ENCODE data around the gene RNMT.
"Not testable (repeated sequence)": the region's sequence is repeated elsewhere in the genome, so short reads cannot be mapped to it uniquely, and the experiment has no call there.

RNMT gene

DNA sequence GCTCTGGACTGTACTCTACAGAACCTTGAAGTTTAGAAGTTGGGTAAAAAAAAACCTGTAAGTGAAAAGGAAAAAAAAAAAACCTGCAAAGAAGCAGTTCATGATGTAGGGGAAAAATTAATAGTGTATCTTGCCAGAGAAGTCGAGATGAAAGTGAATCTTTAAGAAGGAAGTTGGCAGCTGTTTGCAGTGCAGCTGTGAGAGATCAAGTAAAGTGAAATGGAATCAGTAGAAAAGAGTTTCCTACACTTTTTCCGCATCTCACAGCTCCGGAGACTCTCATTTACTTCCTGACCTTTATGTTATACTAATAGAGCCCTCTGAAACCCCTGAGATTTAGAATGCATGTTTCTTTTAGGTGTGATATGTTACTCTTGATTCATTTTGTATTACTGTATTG is 19.2 kb downstream of the RNMT start:
- DNase-seq: no peak

DNA sequence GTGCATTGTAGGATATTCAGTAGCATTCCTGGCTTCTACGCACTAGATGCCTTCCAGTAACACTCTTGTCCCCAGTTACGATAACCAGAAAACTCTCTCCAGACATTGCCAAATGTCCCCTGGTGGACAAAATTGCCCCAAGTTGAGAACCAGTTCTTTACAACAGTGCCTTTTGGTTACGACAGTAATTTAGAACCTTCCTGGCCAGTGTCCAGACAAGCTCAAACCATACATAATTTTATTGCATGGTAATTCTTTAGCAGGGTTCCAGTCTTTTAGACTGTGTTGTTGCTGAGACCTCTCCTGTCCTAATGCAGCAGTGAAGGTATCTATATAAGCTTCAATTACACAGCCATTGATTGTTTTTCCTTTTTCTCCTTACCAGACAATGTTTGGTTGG is 20.2 kb downstream of the RNMT start:
- no peak for DNase-seq

DNA sequence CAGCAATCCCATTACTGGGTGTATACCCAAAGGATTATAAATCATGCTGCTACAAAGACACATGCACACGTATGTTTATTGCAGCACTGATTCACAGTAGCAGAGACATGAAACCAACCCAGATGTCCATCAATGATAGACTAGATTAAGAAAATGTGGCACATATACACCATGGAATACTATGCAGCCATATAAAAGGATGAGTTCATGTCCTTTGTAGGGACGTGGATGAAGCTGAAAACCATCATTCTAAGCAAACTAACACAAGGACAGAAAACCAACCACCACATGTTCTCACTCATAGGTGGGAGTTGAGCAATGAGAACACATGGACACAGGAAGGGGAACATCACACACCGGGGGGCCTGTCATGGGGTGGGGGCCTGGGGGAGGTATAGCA is 25.1 kb downstream of the RNMT start:
- not testable (repeated sequence) for DNase-seq

DNA sequence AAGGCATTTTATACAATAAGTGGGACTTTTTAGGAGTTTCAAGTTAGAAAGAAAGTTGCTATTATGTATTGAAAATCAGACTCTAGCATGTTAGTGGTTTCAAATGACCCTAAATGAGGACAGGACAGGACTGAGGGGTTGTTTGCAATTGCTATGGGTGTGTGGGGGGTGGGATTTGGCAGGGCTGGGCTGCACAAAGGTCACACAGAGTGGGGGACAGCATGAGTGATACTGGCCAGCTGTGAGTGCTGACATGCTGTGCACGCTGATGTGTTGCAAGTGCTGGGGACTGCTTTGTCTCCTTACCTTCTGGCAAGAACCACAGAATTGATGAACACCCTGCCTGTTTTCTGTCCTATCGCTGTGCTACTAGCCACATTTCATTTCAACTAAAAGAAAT is 29.8 kb downstream of the RNMT start:
- no peak for DNase-seq

DNA sequence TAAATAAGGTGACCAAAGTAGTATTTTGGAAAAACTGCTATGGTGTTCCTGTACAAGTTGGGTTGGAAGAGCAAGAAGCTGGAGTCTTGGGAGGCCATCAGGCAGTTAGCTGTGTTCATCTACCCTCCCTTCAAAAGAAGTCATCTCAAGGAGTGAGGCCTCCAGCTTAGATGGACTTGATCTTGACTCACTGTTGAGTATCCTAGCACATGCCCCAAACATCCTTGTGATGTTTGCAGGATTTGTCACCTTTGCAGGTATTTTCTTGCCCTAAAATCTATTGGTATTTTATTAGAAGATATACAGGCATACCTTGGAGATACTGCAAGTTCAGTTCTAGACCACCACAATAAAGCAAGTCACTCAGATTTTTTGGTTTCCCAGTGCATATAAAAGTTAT is 30.2 kb downstream of the RNMT start:
- no peak for DNase-seq

DNA sequence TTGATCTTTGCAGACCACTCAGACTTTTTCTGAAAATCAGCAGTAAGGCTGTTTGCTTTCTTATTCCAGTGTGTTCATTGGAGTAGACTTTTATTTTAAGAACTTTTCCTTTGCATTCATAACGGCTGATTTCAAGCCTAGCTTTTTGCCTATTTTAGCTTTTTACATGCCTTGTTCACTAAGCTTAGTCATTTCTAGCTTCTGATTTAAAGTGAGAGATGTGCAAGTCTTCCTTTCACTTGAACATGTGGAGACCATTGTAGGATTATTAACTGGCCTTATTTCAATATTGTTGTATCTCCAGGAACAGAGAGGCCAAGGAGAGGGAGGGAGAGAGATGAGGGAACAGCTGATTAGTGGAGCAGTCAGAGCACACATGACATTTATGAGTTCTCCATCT is 32.1 kb downstream of the RNMT start:
- no peak for DNase-seq

DNA sequence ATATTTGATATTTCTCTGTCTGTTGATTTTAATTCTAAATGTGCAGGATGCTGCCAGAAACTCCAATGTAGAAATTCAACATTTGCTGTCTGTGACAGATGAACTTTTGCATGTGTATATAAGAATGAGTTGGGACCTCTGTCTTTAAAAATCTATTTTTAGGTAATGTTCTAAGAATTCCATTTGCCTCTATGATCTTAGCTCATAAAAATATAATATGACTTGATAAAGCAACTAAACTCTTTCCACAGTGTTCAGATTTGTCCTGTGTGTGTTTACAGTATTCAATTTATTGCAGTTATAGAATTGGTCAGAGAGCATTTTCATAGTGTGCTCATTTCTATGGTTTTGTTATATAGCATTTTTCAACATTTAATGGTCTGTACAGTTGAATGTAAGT is 33.6 kb downstream of the RNMT start:
- no peak for DNase-seq

DNA sequence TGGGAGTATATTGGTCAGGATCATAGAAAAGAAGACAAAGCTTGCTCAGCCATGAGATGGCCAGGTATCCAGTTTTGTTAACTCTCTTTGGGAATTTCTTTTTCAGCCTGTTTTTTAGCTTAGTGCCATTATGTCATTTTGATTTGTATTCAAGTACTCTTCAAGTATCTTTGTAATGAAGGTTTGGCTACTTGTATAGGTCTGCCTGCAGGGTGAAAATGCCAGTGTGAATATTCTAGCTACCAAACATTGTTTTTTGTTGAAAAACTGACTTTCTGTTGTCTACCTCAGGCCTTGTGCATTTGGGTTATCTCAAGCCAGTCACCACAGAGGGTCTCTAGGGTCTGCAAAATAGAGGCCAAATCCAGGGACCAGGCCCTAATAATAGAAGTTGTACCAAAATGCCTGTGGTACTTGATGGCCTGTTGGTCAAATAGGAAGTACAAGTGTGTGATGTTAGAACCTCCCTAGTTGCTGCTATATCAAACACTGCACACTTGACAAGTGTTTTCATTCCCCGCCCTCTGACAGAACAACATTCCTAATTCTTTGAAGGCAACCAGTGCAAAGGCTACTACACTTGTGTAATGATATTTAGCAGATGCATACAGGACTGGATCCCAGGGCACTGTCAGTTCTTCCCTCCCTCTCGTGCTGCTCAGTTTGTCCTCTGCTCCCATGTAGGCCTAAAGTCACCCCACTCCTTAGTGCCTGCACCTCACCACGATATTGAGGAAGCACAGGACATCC is 36.4 kb downstream of the RNMT start:
- no peak for DNase-seq

DNA sequence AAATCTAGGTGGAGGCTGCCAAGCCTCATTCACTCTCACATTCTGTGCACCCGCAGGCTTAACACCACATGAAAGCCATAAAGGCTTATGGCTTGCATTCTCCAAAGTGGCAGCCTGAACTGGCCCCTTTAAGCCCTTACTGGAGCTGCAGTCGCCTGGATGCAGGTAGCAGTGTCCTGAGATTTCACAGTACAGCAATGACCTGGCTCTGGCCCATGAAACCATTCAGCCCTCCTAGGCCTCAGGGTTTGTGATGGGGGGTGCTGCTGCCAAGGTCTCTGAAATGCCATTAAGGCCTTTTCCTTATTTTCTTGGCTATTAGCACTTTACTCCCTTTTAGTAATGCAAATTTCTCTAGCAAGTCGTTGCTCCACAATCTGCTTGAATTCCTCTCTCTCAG is 48.6 kb downstream of the RNMT start:
- no peak for DNase-seq

DNA sequence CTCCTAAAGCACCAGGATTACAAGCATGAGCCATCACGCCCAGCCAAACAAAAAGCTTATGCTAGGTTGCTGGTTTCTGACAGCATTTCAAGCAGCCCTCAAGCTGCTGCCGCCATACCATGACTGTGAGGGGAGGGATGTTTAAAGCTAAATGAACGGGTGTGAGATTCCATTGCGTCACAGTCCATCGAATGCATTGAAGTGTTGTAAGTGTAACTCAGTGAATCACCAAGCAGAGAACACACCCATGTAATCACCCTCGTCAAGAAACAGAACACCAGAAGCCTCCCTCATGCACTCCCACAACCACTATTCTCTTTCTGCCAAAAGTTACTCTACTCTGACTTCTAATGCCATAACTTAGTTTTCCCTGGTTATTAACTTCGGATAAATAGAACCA is 64.7 kb downstream of the RNMT start:
- no peak for DNase-seq

DNA sequence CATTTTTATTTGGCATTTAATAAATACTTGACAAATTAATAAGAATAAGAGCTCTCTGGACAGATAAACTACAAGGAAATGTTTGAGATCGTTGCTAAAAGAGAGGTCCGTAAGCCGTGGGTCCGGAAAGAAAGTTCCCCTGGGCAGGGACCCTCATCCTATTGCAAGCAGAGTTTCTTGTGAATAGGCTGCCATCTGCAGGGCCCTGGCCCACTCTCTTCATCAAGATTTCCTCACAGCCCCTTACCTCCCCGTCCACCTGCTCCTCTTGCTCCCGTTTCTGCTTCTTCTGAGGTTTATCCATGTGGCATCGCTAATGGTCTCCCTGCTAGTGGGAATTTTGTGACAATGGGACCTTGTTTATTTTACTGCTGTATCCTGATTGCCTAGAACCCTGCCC is 67.3 kb downstream of the RNMT start:
- DNase-seq: no peak

DNA sequence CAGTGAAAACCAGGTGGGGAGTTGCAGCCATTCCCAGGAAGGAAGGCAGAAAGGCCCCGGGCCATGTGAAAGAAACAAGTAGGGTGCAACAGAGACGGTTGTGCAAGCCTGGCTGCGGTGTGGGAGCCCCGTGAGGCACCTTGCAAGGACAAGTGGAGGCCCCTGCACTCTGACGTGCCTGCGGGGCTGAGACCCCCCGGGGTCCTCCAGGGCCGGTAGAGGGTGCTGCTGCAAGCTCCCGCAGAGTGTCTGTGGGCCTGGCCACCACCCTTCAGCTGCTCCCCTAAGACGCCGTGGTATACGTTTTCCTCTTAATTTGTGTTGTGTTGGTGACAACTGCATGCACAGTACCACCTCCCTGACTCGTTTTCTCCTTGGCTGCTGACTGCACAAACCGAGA is 70.0 kb downstream of the RNMT start:
- DNase-seq: no peak

DNA sequence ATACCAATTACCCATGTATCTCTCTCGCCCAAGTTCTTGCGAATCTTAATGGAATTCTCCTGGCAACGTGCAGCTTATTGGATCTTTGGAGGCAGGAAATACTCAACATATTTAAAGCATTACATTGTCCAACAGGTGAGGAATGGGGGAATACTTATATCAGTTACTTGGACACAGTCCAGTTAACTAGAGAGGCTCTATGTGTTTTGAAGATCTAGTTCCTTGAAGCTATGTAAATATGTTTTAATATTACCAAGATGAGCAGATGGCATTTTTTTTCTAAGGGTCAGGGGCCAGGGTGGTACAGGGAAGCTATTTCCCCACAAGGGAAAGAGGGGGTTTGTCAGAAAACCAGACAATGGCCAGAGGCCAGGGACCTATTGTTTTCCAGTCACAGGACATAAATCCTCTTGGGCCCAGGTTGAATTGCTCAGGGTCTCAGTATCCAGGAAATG is 70.7 kb downstream of the RNMT start:
- DNase-seq: no peak

DNA sequence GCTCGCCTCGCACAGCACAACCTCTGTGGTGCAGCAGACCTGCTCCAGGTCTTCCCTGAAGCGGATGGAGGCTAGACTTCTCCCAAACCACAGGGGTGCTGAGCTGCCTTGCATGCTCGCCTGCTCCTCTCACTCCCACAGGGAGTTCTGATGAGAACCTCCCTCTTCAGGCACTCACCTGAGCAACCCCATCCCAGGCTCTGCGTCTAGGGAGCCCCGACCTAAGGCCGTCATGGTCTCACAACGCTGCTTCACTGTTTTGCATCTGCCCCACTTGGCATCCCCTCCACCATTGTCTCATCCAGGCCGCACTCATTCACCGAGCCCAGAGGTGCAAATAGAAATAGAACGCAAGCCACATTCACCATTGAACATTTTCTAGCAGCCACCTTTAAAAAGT is 72.9 kb downstream of the RNMT start:
- no peak for DNase-seq

DNA sequence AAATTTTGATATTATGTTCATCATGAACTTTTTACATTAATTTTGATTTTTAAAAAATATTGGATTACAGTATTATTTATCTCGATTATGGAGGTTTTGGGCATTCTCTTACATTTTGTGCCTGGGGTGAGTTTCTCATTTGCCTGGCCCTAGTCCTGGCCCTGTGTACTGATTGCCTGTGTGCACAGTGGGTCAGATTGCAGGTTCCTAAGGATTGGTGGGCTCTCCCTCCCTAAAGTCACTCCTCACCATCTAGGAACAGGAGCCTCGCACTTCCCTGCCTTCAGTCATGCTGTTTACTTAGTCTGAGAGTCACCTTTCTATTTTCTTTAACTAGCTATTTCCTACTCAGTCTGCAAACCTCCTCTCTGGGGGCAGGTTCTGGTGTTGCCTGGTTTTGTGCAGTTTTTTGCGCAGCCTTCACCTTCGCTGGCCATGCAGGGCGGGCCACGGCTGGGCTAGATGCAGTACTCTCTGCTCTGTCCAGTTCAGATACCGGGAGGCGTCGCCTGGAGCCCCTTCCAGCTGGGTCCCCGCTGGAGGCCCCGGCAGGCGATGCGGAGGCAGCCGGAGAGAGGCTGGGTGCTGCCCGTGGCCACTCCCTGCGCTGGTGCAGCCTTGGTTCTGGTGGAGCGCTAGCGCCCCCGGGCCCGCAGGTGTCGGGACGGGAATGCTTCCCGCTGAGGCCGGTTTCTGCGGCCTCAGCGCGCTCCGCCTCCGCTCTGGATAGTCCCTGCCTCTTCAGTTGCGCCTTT is 74.2 kb downstream of the RNMT start:
- peak in 1 of 2 donors; percentile 76 for DNase-seq

DNA sequence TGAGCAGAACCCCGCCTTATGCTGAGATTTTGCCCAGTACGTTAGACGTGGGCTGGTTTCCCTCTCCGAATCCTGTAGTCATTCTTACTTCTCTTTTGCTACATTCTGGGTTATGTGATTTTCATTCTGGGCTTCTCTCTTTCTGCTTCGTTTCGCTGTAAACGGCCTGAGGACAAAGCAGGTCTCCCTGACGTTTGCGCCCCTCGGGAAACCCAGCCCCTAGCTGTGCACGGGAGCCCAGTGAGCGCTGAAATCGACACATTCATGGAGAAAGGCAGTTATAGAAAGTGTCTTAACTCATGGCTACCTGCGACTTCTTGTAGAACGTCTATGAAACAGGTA is 74.8 kb downstream of the RNMT start:
- DNase-seq: peak in 1 of 2 donors; percentile 36

DNA sequence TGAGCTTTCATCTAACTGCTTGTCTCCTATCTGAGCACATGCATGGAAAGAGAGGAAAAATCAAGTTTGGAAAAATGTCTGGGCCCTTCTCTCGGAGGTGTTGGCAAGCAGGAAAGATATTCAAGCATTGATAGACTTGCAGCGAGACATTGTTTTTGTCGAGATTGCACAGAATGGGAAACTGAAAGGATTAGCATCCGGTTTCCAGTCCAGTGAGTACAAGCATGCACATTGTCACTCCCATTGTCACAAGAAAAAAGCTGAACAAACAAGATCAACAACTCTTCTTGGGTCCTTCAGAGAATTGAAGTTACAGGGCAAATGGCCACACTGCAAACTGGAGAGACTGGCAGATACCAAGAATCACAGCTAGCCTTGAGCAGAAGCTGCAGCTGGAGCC is 77.8 kb downstream of the RNMT start:
- no peak for DNase-seq

DNA sequence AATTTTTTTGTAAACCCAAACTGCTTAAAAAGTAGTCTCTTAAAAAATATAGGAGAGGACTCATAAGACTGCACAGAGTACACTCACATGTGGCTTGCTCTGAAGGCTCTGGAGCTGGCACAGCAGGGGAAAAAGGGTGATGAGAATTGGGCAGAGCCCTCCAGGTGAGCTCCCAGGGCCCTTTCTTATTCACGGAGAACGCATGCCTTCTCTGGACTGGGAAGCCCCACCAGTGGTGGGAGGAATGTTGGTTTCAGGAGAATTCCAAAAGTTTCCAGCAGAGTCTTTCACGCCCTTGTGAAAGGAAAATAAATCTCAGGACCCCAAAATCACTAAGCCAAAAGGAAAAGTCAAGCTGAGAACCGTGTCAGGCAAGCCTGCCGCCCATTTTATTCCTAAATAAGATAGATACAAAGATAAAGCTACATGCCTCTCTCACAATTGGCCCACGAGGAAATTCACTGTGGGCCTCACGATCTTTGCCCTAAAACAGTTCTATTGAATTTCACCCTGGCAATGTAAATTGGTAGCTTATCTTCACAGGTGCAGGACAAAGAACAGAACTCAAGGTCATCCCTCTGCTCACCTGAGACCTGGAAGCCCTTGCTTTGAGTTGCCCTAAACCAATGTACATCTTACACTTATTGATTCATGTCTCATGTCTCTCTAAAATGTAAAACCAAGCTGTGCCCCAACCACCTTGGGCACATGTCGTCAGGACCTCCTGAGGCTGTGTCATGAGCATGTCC is 82.0 kb downstream of the RNMT start:
- DNase-seq: no peak

DNA sequence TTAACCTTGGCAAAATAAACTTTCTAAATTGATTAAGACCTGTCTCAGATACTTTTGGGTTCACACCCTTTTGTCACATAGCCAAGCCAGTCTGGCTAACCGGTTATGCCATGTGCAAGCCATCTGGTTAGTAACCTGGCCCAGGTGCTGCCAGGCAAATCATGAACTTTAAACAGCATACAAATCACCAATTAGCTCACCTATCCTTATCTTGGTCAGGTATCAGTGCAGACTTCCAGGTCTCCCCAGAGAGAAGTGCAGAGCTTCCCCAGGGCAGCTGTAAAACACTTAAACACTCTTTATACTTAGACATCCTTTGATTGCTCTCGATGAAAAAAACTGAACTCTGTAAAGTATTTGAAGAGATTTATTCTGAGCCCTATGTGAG is 82.6 kb downstream of the RNMT start:
- DNase-seq: no peak

DNA sequence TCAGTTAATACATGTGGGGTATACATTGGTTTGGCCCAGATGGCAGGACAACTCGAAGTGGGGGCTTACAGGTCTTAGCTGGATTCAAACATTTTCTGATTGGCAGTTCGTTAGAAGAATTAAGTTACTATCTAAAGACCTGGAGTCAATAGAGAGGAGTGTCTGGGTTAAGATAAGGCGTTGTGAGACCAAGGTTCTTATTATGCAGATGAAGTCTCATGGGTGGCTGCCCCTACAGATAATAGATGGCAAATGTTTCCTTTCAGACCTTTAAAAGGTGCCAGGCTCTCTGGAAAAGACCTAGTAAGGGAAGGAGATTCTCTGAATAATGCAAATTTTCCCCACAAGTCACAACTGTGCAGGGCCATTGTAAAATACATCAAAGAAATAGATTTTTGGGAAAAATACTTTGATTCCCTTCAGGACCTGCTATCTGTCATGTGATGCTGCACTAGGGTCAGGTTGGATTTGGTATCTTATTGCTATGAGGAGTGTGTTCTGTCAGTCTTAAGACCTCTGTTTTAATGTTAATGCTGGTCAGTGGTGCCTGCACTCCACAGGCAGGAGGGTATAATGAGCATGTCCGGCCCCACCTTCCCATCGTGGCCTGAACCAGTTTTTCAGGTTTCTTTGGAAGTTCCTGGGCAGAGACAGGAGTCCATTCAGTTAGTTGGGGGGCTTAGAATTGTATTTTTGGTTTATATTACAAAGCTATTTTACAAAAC is 83.2 kb downstream of the RNMT start:
- no peak for DNase-seq

DNA sequence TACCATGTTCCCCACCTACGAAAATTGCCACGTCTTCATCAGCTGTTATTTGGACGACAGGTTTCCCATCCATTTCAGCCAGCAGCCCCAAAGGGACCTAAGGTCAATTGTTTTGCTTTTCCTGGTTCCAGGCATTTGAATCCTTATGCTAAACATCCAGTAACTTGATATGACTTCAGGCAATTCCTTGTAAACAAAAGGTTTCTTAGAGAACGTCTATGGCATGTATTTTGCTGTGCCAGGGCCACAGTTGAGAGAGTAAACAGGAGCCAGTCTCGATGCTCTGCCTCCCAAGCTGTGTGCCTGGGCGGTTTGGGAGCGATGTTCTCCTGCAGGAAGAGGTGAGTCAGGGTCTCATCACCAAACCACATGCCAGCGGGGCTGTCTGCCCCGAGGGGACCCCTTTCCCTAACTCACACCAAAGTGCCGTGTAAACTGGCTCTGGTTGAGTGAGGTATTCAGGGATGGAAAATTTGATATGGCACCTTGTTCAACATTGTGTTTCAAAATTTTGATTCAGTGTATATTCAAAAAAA is 84.5 kb downstream of the RNMT start:
- no peak for DNase-seq

DNA sequence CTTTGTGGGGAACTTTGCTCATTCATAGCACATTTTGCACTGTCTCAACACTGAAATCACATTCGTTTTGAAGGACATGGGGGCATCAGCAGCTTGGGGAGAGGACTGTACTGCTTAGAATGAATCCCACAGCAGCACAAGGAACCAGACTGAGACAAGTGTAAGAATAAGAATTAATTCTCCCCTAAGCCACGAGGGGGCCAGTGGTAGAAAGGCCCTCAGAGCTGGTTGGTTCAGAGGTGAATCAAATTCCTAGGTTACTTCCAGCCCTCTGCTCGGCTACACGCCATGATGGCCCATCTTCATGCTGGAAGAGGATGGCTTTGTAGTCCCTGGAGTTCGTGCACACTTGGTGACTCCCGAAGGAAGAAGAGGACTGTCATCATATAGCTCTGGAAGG is 85.5 kb downstream of the RNMT start:
- no peak for DNase-seq
